MCF 10A (cell line): ENCODE measurements around the gene LHX4. TPM values are rescaled to one million over a fixed set of nuclear protein-coding genes. Genes with fewer than 3 reads are reported as not detected.

ENCODE experiments used
- BruUV-seq: library from RNA; stranded (reverse); fragments of 400-500 nt; replicated peaks from 2 replicates; lab custom pipeline; 2021; lab: Mats Ljungman, UMichigan
- CTCF ChIA-PET: fragments of 300-600 bp; sonication (Branson Sonifier 250); formaldehyde crosslinking; extraction: SDS; loops from one replicate; lab custom pipeline; 2021; ENCODE audit warnings: antibody characterized with exemption, inconsistent platforms; lab: Yijun Ruan, JAX
- POLR2A ChIA-PET: fragments of 300-600, 350-650 bp; sonication (Branson Sonifier 250); formaldehyde crosslinking; extraction: SDS; loops from one replicate; lab custom pipeline; 2020; ENCODE audit warnings: antibody characterized with exemption, inconsistent platforms; lab: Yijun Ruan, JAX
- DNase-seq: peaks from one replicate; pipeline ENCODE4 v3.0.0-alpha.2; 2018; ENCODE audit not compliant: unreplicated experiment
- H3K27ac Mint-ChIP-seq: one replicate; pipeline ENCODE4 v1.8.0; 2022; ENCODE audit warnings: mild to moderate bottlenecking, low read depth, mixed read lengths; ENCODE audit not compliant: unreplicated experiment
- H3K27me3 Mint-ChIP-seq: one replicate; pipeline ENCODE4 v1.8.0; 2022; ENCODE audit warnings: mixed read lengths; ENCODE audit not compliant: insufficient read depth, unreplicated experiment
- H3K36me3 Mint-ChIP-seq: one replicate; pipeline ENCODE4 v1.8.0; 2022; ENCODE audit warnings: mild to moderate bottlenecking, moderate library complexity, mixed read lengths; ENCODE audit not compliant: insufficient read depth, unreplicated experiment
- H3K4me1 Mint-ChIP-seq: one replicate; pipeline ENCODE4 v1.8.0; 2022; ENCODE audit warnings: mixed read lengths; ENCODE audit not compliant: insufficient read depth, unreplicated experiment
- H3K4me3 Mint-ChIP-seq: one replicate; pipeline ENCODE4 v1.8.0; 2022; ENCODE audit warnings: mild to moderate bottlenecking, moderate library complexity, mixed read lengths; ENCODE audit not compliant: unreplicated experiment
- H3K9me3 Mint-ChIP-seq: one replicate; pipeline ENCODE4 v1.8.0; 2022; ENCODE audit warnings: mixed read lengths; ENCODE audit not compliant: unreplicated experiment
- intact Hi-C: fragments of 100-400 bp; cut with micrococcal nuclease; formaldehyde crosslinking; loops from 2 replicates; pipeline ENCODE4 v1.14.1; 2022
- total RNA-seq: library from RNA; stranded (reverse); gene quantifications from 2 replicates; pipeline ENCODE4 v1.2.3, GENCODE V29; 2022
- TF ChIP-seq, protein P1 (sequence below): fragments of 200-600 bp; IDR thresholded peaks from one replicate; pipeline ENCODE4 v1.8.0; 2022; ENCODE audit warnings: antibody characterized with exemption, mild to moderate bottlenecking; ENCODE audit not compliant: unreplicated experiment

The LHX4 gene
- total RNA-seq, 1 experiment from 2014 or later, result not detected

GRCh38 chr1:180278194-180278515 lies 48.1 kb downstream of the LHX4 start:
- H3K36me3 Mint-ChIP-seq, result peaks cover 89% of the 10 kb centered on the region
- DNase-seq, result no peak
- no TSS peak for BruUV-seq
- H3K9me3 Mint-ChIP-seq, result no peaks in the 10 kb centered on the region
- CTCF ChIA-PET, result interaction anchor here (0.5 to 2.3 kb wide), 6 partner anchors 17 to 205 kb away, joined by 3 to 6 read pairs (median 4); no protein-coding TSS in a partner anchor
- no peak overlapping the region for H3K4me3 Mint-ChIP-seq
- POLR2A ChIA-PET, result interaction anchor here (1.0 to 1.4 kb wide), 3 partner anchors 12 to 130 kb away, joined by 3 to 4 read pairs (median 3); no protein-coding TSS in a partner anchor
- H3K4me1 Mint-ChIP-seq, result no peaks in the 10 kb centered on the region
- no peak overlapping the region for H3K27ac Mint-ChIP-seq
- H3K27me3 Mint-ChIP-seq, result no peaks in the 10 kb centered on the region
- intact Hi-C loops, result no loop called here
- TF ChIP-seq, protein P1, sequence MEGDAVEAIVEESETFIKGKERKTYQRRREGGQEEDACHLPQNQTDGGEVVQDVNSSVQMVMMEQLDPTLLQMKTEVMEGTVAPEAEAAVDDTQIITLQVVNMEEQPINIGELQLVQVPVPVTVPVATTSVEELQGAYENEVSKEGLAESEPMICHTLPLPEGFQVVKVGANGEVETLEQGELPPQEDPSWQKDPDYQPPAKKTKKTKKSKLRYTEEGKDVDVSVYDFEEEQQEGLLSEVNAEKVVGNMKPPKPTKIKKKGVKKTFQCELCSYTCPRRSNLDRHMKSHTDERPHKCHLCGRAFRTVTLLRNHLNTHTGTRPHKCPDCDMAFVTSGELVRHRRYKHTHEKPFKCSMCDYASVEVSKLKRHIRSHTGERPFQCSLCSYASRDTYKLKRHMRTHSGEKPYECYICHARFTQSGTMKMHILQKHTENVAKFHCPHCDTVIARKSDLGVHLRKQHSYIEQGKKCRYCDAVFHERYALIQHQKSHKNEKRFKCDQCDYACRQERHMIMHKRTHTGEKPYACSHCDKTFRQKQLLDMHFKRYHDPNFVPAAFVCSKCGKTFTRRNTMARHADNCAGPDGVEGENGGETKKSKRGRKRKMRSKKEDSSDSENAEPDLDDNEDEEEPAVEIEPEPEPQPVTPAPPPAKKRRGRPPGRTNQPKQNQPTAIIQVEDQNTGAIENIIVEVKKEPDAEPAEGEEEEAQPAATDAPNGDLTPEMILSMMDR, result no peak

DNA sequence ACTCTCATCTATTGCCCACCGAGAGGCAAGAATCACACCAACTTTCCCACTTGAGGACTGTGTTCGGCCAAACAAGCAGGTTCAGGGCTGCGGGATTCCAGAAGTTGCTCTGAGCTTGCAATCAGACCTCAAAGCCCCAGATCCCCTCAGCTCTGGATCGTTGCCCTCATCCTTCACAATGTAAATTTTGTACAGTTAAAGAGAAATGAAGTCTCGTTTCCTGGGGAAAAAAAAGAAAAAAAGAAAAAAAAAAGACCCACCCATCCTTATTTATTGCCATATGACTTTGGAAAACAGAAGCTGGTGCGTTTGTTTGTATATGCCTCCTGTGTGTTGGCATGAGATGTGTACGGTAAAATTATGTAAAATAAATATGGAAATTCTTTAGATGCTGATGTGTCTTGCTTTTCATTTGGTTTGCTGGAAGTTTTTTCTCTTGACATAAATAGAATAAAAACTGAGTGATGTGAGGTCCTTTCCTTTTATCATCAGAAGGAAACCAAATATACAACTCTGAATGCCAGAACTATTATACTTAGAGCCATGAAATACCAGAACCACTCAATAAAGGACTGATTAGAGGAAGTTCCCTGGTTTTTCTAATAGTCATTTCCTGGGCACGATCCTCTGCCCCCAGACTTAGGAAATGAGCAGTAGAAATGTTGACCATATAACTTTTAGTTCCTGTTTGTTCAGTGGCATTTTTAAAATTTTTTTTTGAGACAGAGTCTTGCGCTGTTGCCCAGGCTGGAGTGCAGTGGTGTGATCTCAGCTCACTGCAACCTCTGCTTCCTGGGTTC lies 48.7 kb downstream of the LHX4 start:
- BruUV-seq, result no TSS peak
- DNase-seq, result no peak
- POLR2A ChIA-PET, result interaction anchor here (1.0 to 1.4 kb wide), 3 partner anchors 11 to 129 kb away, joined by 3 to 4 read pairs (median 3); no protein-coding TSS in a partner anchor

GRCh38 chr1:180279651-180280050 lies 49.6 kb downstream of the LHX4 start:
- Mint-ChIP-seq H3K27ac (no peak overlapping the region), H3K27me3 (no peaks in the 10 kb centered on the region), H3K9me3 (no peaks in the 10 kb centered on the region), H3K36me3 (peaks cover 89% of the 10 kb centered on the region), H3K4me3 (no peak overlapping the region), H3K4me1 (no peaks in the 10 kb centered on the region)
- no peak for DNase-seq
- BruUV-seq, result no TSS peak
- ChIA-PET CTCF (interaction anchor here (0.6 to 2.0 kb wide), 6 partner anchors 8 to 501 kb away, joined by 3 to 5 read pairs (median 4); no protein-coding TSS in a partner anchor), POLR2A (interaction anchor here (0.8 kb wide), 1 partner anchor 31 kb away, joined by 3 read pairs; no protein-coding TSS in a partner anchor)
- intact Hi-C loops, result no loop called here
- TF ChIP-seq, protein P1, result no peak

More for the DNA sequence above, 48.7 kb downstream of the LHX4 start:
- TF ChIP-seq, protein P1, result no peak
- H3K4me3 Mint-ChIP-seq, result no peak overlapping the region
- H3K27ac Mint-ChIP-seq, result no peak overlapping the region
- intact Hi-C loops, result no loop called here
- CTCF ChIA-PET, result interaction anchor here (0.5 to 2.3 kb wide), 6 partner anchors 18 to 204 kb away, joined by 3 to 6 read pairs (median 4); no protein-coding TSS in a partner anchor
- no peaks in the 10 kb centered on the region for H3K9me3 Mint-ChIP-seq
- H3K27me3 Mint-ChIP-seq, result no peaks in the 10 kb centered on the region
- H3K36me3 Mint-ChIP-seq, result peaks cover 89% of the 10 kb centered on the region
- no peaks in the 10 kb centered on the region for H3K4me1 Mint-ChIP-seq

DNA sequence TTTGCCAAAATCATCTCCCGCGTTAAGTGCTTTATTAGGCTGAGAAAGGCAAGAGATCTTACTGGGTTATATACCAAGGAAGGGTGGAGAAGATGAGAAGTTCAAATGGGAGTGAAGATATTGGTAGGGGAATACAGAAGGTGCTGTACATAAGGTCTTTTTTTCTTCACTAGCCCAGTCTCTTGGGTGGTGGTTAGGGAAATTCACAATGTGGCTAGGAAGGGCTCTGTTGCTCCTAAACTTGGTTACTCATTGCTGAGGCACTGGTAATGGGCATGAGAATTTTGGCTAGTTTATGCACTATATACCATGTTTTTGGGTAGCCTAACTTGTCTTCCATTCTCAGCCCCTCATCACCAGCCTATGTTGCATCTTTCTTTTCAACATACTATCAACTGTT lies 50.6 kb downstream of the LHX4 start:
- Mint-ChIP-seq H3K27me3 (no peaks in the 10 kb centered on the region), H3K27ac (no peak overlapping the region), H3K9me3 (no peaks in the 10 kb centered on the region), H3K4me3 (no peak overlapping the region), H3K36me3 (peaks cover 86% of the 10 kb centered on the region), H3K4me1 (no peaks in the 10 kb centered on the region)
- no TSS peak for BruUV-seq
- POLR2A ChIA-PET, result interaction anchor here (1.5 kb wide), 1 partner anchor 19 kb away, joined by 4 read pairs; no protein-coding TSS in a partner anchor
- TF ChIP-seq, protein P1, result no peak
- CTCF ChIA-PET, result interaction anchor here (0.6 to 2.0 kb wide), 2 partner anchors 10 to 133 kb away, joined by 4 to 5 read pairs; no protein-coding TSS in a partner anchor
- DNase-seq, result no peak
- intact Hi-C loops, result no loop called here
